SU-DHL-6 (cell line): ENCODE data around the gene AKR1B15.

ENCODE experiments used
- CTCF ChIP-seq: fragments of 200-600 bp; sonication (generic); IDR thresholded peaks from one replicate; pipeline ENCODE4 v1.5.1; 2017; ENCODE audit warnings: antibody characterized with exemption, mild to moderate bottlenecking, low read length, moderate library complexity; ENCODE audit not compliant: insufficient read depth, poor library complexity, severe bottlenecking
- EZH2phosphoT487 ChIP-seq: fragments of 200-600 bp; sonication (generic), shearing (Covaris generic); conservative IDR thresholded peaks from 2 replicates; pipeline ENCODE4 v1.6.1; 2018; ENCODE audit warnings: mild to moderate bottlenecking, antibody characterized with exemption, low read length, moderate library complexity, mixed read lengths

DNA sequence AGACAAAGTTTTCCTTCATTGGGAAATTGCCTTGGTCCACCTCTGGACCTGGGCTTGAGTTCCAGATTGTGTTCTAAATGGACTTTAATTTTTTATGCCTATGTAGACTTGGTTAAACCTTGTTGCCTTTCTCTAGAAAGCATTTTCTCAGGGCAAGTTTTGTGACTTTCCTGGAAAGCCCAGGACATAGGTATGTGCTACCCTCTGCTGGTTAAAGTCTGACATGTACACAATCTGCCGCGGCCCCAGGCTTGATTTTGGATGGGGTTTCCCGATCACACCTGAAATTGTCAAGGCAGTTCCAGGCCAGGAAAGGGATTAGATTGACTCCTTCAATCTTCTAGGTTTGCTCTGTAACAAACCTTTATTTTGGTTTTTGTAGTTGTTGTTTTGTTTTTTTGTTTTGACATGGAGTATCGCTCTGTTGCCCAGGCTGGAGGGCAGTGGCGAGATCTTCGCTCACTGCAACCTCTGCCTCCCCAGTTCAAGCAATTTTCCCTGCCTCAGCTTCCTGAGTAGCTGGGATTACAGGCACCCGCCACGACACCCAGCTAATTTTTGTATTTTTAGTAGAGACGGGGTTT, 35.6 kb upstream of the AKR1B15 start:
- TF ChIP-seq CTCF (peak; percentile 48), EZH2phosphoT487 (no peak)
